OCI-LY3 (cell line): ENCODE measurements around the gene GAB1.

Source experiments
- EZH2phosphoT487 ChIP-seq: fragments of 200-600 bp; shearing (Covaris generic); IDR thresholded peaks from 2 replicates; pipeline ENCODE4 v1.6.1; 2018; ENCODE audit warnings: antibody characterized with exemption, mixed run types, low read depth
- TF ChIP-seq, protein P1 (sequence below): fragments of 200-600, 300-600 bp; sonication (generic); IDR thresholded peaks from 2 replicates; pipeline ENCODE4 v1.5.1; 2014; ENCODE audit warnings: antibody characterized with exemption, low read length, low read depth

DNA sequence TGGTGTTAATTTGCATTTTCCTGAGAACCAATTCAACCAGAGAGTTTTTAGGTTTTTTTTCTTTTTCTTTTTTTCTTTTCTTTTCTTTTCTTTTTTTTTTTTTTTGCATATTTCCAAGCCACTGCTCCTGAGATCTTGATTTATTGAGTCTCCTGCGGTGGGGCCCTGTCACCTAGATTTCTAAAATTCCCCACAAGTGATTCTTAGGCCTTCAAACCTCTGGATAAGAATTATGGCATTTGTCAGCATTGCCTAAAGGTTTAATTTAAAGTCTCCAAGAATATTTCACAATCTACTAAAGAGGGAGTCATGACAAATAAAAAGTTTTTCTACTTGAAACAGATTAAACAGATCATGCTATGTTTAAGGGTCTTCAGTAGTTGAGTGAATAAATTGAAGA lies 84.9 kb downstream of the GAB1 start:
- TF ChIP-seq, protein P1, sequence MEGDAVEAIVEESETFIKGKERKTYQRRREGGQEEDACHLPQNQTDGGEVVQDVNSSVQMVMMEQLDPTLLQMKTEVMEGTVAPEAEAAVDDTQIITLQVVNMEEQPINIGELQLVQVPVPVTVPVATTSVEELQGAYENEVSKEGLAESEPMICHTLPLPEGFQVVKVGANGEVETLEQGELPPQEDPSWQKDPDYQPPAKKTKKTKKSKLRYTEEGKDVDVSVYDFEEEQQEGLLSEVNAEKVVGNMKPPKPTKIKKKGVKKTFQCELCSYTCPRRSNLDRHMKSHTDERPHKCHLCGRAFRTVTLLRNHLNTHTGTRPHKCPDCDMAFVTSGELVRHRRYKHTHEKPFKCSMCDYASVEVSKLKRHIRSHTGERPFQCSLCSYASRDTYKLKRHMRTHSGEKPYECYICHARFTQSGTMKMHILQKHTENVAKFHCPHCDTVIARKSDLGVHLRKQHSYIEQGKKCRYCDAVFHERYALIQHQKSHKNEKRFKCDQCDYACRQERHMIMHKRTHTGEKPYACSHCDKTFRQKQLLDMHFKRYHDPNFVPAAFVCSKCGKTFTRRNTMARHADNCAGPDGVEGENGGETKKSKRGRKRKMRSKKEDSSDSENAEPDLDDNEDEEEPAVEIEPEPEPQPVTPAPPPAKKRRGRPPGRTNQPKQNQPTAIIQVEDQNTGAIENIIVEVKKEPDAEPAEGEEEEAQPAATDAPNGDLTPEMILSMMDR: no peak
- no peak for TF ChIP-seq EZH2phosphoT487
